SKM-1 (cell line): ENCODE data around the gene VPS37B.

Source experiments
- DNase-seq: peaks from one replicate; lab custom pipeline; 2025; ENCODE audit not compliant: unreplicated experiment; lab: John Stamatoyannopoulos, UW

The VPS37B gene

DNA sequence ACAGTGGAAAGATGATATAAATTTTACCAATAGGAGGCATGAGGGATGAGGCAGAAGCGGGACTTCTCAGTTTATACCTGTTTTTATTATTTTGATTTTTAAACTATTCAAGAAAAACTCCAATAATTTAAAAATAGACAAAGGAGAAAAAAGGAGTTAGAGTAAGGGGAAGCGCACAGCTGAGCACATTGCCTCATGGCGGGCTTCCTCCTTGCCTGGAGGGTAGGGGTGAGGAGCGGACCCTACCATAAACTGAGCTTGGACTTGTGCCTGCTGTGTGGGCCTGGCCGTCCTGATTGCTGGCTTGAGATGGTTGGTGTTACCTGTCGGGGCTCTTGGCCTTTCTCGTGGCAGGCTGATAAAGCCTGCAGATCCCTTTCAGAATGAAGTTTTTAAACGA lies 75.8 kb downstream of the VPS37B start:
- no peak for DNase-seq

DNA sequence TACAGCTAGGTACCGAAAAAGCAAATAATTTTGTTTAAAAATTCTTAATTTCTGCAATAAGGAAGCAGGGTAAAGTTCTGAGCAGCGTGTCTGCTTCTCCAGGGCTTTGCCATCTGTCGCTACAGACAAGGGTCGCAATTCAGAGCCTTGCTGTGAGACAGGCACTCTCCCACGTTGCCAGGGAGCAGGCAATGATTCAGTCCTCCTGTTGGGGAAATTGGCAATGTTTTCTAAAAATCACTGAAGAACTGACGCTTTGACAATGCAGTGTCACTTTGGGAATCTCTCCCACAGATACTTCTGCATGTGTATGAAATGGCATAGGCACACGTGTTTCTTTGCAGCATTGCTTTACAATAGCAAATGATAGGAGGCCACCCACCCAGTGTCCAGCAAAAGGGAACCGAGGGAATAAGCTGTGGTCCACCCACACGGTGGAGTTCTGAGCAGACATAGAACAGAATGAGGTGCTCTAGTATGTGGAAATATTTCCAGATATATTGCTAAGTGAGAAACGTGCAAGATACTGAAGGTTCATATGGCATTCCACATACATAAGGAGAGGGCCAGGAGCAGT lies 76.6 kb downstream of the VPS37B start:
- DNase-seq: no peak
